GM12878 (cell line): ENCODE measurements around the gene MYBPC1. TPM values are rescaled to one million over a fixed set of nuclear protein-coding genes. Genes with fewer than 3 reads are reported as not detected.

Experiments used
- ATAC-seq: fragments of 200-7000 bp; cut with Tn5 transposase; 3 replicates; pipeline ENCODE4 v1.9.1; 2020; ENCODE audit warnings: mild to moderate bottlenecking, moderate library complexity
- BruUV-seq: library from RNA; stranded (reverse); fragments of 400-500 nt; replicated peaks from 2 replicates; lab custom pipeline; 2021; lab: Mats Ljungman, UMichigan
- CTCF ChIA-PET: fragments of 300-600 bp; sonication (Branson Sonifier 250); formaldehyde crosslinking; extraction: SDS; loops from one replicate; lab custom pipeline; 2021; ENCODE audit warnings: inconsistent platforms; lab: Yijun Ruan, JAX
- POLR2A ChIA-PET: fragments of 350-600 bp; formaldehyde crosslinking; extraction: SDS; loops from one replicate; lab custom pipeline; 2021; ENCODE audit warnings: inconsistent platforms; lab: Charles Lee
- RAD21 ChIA-PET: fragments of 300-600 bp; sonication (Branson Sonifier 250); formaldehyde crosslinking; loops from one replicate; lab custom pipeline; 2023; ENCODE audit warnings: antibody characterized with exemption; ENCODE audit not compliant: unreplicated experiment; lab: Charles Lee
- SMC1A ChIA-PET: fragments of 300-600 bp; sonication (Branson Sonifier 250); formaldehyde crosslinking; loops from one replicate; lab custom pipeline; 2023; ENCODE audit not compliant: unreplicated experiment, uncharacterized antibody; lab: Charles Lee
- DNase-seq: peaks from one replicate; pipeline ENCODE4 v3.0.0-alpha.2; 2011; ENCODE audit warnings: low read depth, low spot score
- FAIRE-seq: peaks from 3 replicates; lab custom pipeline; 2011; peaks lifted over from hg19 to GRCh38; lab: Jason Lieb, UNC
- H2AFZ ChIP-seq: 2 replicates; pipeline ENCODE4 v1.6.0; 2011; ENCODE audit warnings: low read depth, low read length, control low read depth; ENCODE audit not compliant: control insufficient read depth
- H3K27ac ChIP-seq: 2 replicates; pipeline ENCODE4 v1.5.1; 2011; ENCODE audit warnings: control low read depth; ENCODE audit not compliant: control insufficient read depth, insufficient read depth
- H3K27me3 ChIP-seq, 2 experiments: replicated peaks in 1 of 2; 2 replicates each; pipeline versions ENCODE4 v1.6.0 to v1.6.1; 2011; ENCODE audit warnings: low read length in 1 of 2; ENCODE audit not compliant: control insufficient read depth in 2 of 2, insufficient read depth in 2 of 2
- H3K36me3 ChIP-seq, 2 experiments: 2 replicates each; pipeline ENCODE4 v1.5.1; 2011; ENCODE audit warnings: low read length in 1 of 2; ENCODE audit not compliant: control insufficient read depth in 2 of 2, insufficient read depth in 2 of 2
- H3K4me1 ChIP-seq: 2 replicates; pipeline ENCODE4 v1.6.1; 2011; ENCODE audit warnings: mild to moderate bottlenecking, low read length, moderate library complexity, mixed read lengths; ENCODE audit not compliant: control insufficient read depth, insufficient read depth
- H3K4me2 ChIP-seq: 2 replicates; pipeline ENCODE4 v1.6.0; 2011; ENCODE audit warnings: control low read depth; ENCODE audit not compliant: control insufficient read depth, insufficient read depth
- H3K4me3 ChIP-seq: fragments of 200-600 bp; sonication (generic); 2 replicates; pipeline ENCODE4 v1.5.1; 2016
- H3K79me2 ChIP-seq: 2 replicates; pipeline ENCODE4 v1.6.0; 2011; ENCODE audit warnings: low read length; ENCODE audit not compliant: control insufficient read depth, insufficient read depth
- H3K9ac ChIP-seq: 2 replicates; pipeline ENCODE4 v1.8.0; 2011; ENCODE audit warnings: low read length, control low read depth, mixed read lengths; ENCODE audit not compliant: control insufficient read depth, insufficient read depth
- H3K9me3 ChIP-seq: replicated peaks from 3 replicates; pipeline ENCODE4 v1.5.1; 2011; ENCODE audit warnings: mild to moderate bottlenecking, low read length; ENCODE audit not compliant: control insufficient read depth, insufficient read depth
- H4K20me1 ChIP-seq: 2 replicates; pipeline ENCODE4 v1.6.0; 2011; ENCODE audit not compliant: control insufficient read depth, insufficient read depth
- FOXM1 ChIP-seq: IDR thresholded peaks from 2 replicates; pipeline ENCODE4 v1.6.1; 2012; ENCODE audit warnings: low read depth, mild to moderate bottlenecking, inconsistent platforms, low read length, moderate library complexity
- RBBP5 ChIP-seq: fragments of 200-600 bp; sonication (generic); conservative IDR thresholded peaks from 2 replicates; pipeline ENCODE4 v1.6.1; 2016
- SMAD5 ChIP-seq: IDR thresholded peaks from 2 replicates; pipeline ENCODE4 v1.6.1; 2016; ENCODE audit warnings: antibody characterized with exemption, low read depth
- STAT3 ChIP-seq: IDR thresholded peaks from 2 replicates; pipeline ENCODE4 v1.6.1; 2011; ENCODE audit warnings: low read depth, low read length, improper control_type of control experiment
- TCF3 ChIP-seq: IDR thresholded peaks from 2 replicates; pipeline ENCODE4 v1.6.1; 2012; ENCODE audit warnings: low read depth, mild to moderate bottlenecking, low read length, borderline replicate concordance; ENCODE audit not compliant: insufficient read depth
- WGBS: methylation state at CpG from one replicate; pipeline ENCODE4 v1.1.6; 2016; ENCODE audit warnings: low lambda C conversion rate; ENCODE audit not compliant: insufficient replicate concordance, insufficient coverage; ENCODE audit errors: missing lambda C conversion rate; 5-methylcytosine and 5-hydroxymethylcytosine counted together
- in situ Hi-C: fragments of 300-500 bp; cut with MboI; formaldehyde crosslinking; loops from 9 replicates; pipeline ENCODE4 v1.14.3; 2018; ENCODE audit warnings: mixed read lengths
- intact Hi-C: fragments of 100-400 bp; cut with micrococcal nuclease; formaldehyde crosslinking; loops from one replicate; pipeline ENCODE4 v1.14.2; 2022; ENCODE audit not compliant: unreplicated experiment
- polyA plus RNA-seq, 11 experiments: library from polyadenylated mRNA; depleted of rRNA in 4 of 11; unstranded in 6 of 11; stranded (reverse) in 5 of 11; fragments of >200 nt; fragmentation: Nextera tagmentation in 4 of 11; fragmentation: Illumina TruSeq in 1 of 11; extraction: Ambion mirVana in 4 of 11; extraction: Trizol in 1 of 11; gene quantifications; 1 replicate in 1 of 11; 2 replicates in 10 of 11; pipeline versions ENCODE4 v1.2.1 to v1.2.3, GENCODE V29; 2011 to 2016; ENCODE audit warnings: inconsistent platforms in 2 of 11, missing spikeins in 2 of 11, low read depth in 1 of 11
- total RNA-seq, 4 experiments: library from RNA; depleted of rRNA in 3 of 4; stranded (reverse); fragments of >200 nt in 3 of 4; fragmentation: Illumina TruSeq in 1 of 4; extraction: Trizol in 1 of 4; gene quantifications; 2 replicates each; pipeline versions ENCODE4 v1.2.1 to v1.2.3, GENCODE V29; 2013 to 2021

Gene MYBPC1
- total and polyA plus RNA-seq, 10 of the 15 experiments (the other 5 are each of a cell fraction or from before 2014, with no cell fraction given), result not detected

- TF ChIP-seq FOXM1, result no peak
- TF ChIP-seq TCF3, result no peak
- intact Hi-C loops (loop anchor here (10.0 kb wide), 1 partner anchor 120 kb away; no protein-coding TSS in a partner anchor), in situ Hi-C loops (no loop called here)
- BruUV-seq, result no TSS peak
- Histone ChIP-seq H3K79me2 (no peaks in the 10 kb centered on the region), H3K4me3 (no peak overlapping the region), H3K9me3 (no peaks in the 10 kb centered on the region), H2AFZ (no peak overlapping the region), H3K4me2 (no peak overlapping the region), H3K27ac (no peak overlapping the region), H4K20me1 (no peaks in the 10 kb centered on the region), H3K36me3 (no peaks in the 10 kb centered on the region), H3K9ac (no peak overlapping the region), H3K4me1 (peaks cover 4% of the 10 kb centered on the region), H3K27me3 (no peaks in the 10 kb centered on the region)
- ChIA-PET SMC1A (interaction anchor here (0.9 to 1.1 kb wide), 2 partner anchors 20 to 146 kb away, joined by 3 to 5 read pairs; no protein-coding TSS in a partner anchor), RAD21 (no interaction called here), POLR2A (no interaction called here), CTCF (interaction anchor here (0.7 to 1.4 kb wide), 2 partner anchors 12 to 173 kb away, joined by 3 read pairs; no protein-coding TSS in a partner anchor)
- ATAC-seq (no peak), FAIRE-seq (no peak), DNase-seq (no peak)
- 84% methylated on average over 2 of the region's 2 CpGs for WGBS
Observed at GRCh38 chr12:101694297-101694848, 99.6 kb downstream of the MYBPC1 start.

GRCh38 chr12:101694986-101695385 is 100.2 kb downstream of the MYBPC1 start:
- ChIA-PET POLR2A (no interaction called here), RAD21 (no interaction called here), SMC1A (interaction anchor here (0.9 kb wide), 1 partner anchor 19 kb away, joined by 5 read pairs; no protein-coding TSS in a partner anchor), CTCF (interaction anchor here (1.4 kb wide), 1 partner anchor 13 kb away, joined by 3 read pairs; no protein-coding TSS in a partner anchor)
- no TSS peak for BruUV-seq
- Histone ChIP-seq H3K27me3 (no peaks in the 10 kb centered on the region), H3K4me1 (peaks cover 4% of the 10 kb centered on the region), H3K9me3 (no peaks in the 10 kb centered on the region), H3K36me3 (no peaks in the 10 kb centered on the region), H4K20me1 (no peaks in the 10 kb centered on the region), H3K27ac (no peak overlapping the region), H3K4me2 (no peak overlapping the region), H2AFZ (no peak overlapping the region), H3K79me2 (no peaks in the 10 kb centered on the region), H3K4me3 (no peak overlapping the region), H3K9ac (no peak overlapping the region)
- TF ChIP-seq SMAD5, result no peak
- no peak for TF ChIP-seq RBBP5
- TF ChIP-seq STAT3, result no peak
- DNase-seq (no peak), ATAC-seq (no peak), FAIRE-seq (no peak)
- in situ Hi-C loops (no loop called here), intact Hi-C loops (loop anchor here (10.0 kb wide), 1 partner anchor 120 kb away; no protein-coding TSS in a partner anchor)
- 95% methylated on average over 2 of the region's 2 CpGs for WGBS
